ENCODE measurements around the gene CRLF1.

The CRLF1 gene

DNA sequence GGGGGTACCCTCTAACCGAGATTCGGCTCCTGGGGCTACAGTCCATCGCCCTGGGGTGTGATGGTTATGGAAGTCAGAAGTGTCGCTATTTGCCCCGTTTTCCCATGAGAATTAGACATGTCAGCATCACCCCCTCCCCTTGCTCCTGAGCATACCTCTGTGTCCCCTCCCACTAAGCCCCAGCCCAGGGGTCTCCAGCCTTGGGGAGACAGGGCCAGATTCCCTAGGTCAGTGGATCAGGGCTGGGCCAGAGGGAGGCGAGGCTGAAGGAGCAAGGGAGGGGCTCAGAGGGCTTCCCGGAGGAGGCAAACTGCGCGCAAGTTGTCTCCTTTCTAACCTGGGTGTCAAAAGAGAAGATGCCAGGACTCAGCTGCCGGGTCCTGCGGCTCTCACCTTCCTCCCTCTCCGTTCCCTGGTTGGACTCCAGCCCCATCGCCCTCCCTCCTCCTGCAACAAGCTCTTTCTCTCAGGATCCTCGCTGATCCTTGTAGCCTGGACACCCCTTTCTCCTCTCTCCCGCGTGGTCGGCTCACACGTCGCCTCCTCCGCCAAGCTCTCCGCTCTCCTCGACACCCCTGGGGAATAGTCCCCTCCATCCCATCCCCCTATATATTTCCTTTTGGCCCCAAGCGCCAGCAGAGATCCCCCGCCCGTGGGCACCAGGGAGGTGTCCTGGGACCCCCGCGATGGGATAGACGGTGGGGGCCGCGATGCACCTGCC, 5.6 kb upstream of the CRLF1 start (continued):
- TF ChIP-seq, protein P1, sequence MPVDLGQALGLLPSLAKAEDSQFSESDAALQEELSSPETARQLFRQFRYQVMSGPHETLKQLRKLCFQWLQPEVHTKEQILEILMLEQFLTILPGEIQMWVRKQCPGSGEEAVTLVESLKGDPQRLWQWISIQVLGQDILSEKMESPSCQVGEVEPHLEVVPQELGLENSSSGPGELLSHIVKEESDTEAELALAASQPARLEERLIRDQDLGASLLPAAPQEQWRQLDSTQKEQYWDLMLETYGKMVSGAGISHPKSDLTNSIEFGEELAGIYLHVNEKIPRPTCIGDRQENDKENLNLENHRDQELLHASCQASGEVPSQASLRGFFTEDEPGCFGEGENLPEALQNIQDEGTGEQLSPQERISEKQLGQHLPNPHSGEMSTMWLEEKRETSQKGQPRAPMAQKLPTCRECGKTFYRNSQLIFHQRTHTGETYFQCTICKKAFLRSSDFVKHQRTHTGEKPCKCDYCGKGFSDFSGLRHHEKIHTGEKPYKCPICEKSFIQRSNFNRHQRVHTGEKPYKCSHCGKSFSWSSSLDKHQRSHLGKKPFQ (tag by site-specific recombination; IDR thresholded peaks at IDR 0.05) = no peak
- TF ChIP-seq, protein P2, sequence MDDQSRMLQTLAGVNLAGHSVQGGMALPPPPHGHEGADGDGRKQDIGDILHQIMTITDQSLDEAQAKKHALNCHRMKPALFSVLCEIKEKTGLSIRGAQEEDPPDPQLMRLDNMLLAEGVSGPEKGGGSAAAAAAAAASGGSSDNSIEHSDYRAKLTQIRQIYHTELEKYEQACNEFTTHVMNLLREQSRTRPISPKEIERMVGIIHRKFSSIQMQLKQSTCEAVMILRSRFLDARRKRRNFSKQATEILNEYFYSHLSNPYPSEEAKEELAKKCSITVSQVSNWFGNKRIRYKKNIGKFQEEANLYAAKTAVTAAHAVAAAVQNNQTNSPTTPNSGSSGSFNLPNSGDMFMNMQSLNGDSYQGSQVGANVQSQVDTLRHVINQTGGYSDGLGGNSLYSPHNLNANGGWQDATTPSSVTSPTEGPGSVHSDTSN (CRISPR knock-in tag; IDR thresholded peaks at IDR 0.05) = no peak
- TF ChIP-seq ZNF211 (tag by site-specific recombination; IDR thresholded peaks at IDR 0.05; ENCODE audit: low read depth) = no peak
- TF ChIP-seq ZNF549 (tag by site-specific recombination; IDR thresholded peaks at IDR 0.05) = no peak
- TF ChIP-seq ZNF311 (tag by site-specific recombination; IDR thresholded peaks at IDR 0.05; ENCODE audit: borderline replicate concordance) = no peak
- TF ChIP-seq, protein P3, sequence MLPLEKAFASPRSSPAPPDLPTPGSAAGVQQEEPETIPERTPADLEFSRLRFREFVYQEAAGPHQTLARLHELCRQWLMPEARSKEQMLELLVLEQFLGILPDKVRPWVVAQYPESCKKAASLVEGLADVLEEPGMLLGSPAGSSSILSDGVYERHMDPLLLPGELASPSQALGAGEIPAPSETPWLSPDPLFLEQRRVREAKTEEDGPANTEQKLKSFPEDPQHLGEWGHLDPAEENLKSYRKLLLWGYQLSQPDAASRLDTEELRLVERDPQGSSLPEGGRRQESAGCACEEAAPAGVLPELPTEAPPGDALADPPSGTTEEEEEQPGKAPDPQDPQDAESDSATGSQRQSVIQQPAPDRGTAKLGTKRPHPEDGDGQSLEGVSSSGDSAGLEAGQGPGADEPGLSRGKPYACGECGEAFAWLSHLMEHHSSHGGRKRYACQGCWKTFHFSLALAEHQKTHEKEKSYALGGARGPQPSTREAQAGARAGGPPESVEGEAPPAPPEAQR (tag by site-specific recombination; IDR thresholded peaks at IDR 0.05) = no peak
- no peak for TF ChIP-seq ZNF529 (tag by site-specific recombination; IDR thresholded peaks at IDR 0.05; ENCODE audit: insufficient replicate concordance)
- no peak for TF ChIP-seq ZNF596 (tag by site-specific recombination; IDR thresholded peaks at IDR 0.05)
- TF ChIP-seq ZNF654 (tag by site-specific recombination; IDR thresholded peaks at IDR 0.05; ENCODE audit: low read depth) = no peak
- TF ChIP-seq ZNF473 (tag by site-specific recombination; IDR thresholded peaks at IDR 0.05) = no peak
- no peak for TF ChIP-seq ZNF140 (tag by site-specific recombination; IDR thresholded peaks at IDR 0.05)
- no peak for TF ChIP-seq KLF7 (tag by site-specific recombination; IDR thresholded peaks at IDR 0.05; ENCODE audit: borderline replicate concordance)
- TF ChIP-seq KLF9 (tag by site-specific recombination; IDR thresholded peaks at IDR 0.05; ENCODE audit: low read depth) = no peak; the same call in 1 of the 2 replicates
- no peak for TF ChIP-seq ZNF610 (tag by site-specific recombination; IDR thresholded peaks at IDR 0.05; ENCODE audit: borderline replicate concordance)
- no peak for TF ChIP-seq YY1 (tag by site-specific recombination; IDR thresholded peaks at IDR 0.05)
- peak; percentile 19 for TF ChIP-seq SP3 (tag by site-specific recombination; IDR thresholded peaks at IDR 0.05)
- no peak for TF ChIP-seq ZNF747 (tag by site-specific recombination; IDR thresholded peaks at IDR 0.05)
- no peak for TF ChIP-seq ZFHX2 (tag by site-specific recombination; conservative IDR thresholded peaks at IDR 0.05)
- TF ChIP-seq, protein P4, sequence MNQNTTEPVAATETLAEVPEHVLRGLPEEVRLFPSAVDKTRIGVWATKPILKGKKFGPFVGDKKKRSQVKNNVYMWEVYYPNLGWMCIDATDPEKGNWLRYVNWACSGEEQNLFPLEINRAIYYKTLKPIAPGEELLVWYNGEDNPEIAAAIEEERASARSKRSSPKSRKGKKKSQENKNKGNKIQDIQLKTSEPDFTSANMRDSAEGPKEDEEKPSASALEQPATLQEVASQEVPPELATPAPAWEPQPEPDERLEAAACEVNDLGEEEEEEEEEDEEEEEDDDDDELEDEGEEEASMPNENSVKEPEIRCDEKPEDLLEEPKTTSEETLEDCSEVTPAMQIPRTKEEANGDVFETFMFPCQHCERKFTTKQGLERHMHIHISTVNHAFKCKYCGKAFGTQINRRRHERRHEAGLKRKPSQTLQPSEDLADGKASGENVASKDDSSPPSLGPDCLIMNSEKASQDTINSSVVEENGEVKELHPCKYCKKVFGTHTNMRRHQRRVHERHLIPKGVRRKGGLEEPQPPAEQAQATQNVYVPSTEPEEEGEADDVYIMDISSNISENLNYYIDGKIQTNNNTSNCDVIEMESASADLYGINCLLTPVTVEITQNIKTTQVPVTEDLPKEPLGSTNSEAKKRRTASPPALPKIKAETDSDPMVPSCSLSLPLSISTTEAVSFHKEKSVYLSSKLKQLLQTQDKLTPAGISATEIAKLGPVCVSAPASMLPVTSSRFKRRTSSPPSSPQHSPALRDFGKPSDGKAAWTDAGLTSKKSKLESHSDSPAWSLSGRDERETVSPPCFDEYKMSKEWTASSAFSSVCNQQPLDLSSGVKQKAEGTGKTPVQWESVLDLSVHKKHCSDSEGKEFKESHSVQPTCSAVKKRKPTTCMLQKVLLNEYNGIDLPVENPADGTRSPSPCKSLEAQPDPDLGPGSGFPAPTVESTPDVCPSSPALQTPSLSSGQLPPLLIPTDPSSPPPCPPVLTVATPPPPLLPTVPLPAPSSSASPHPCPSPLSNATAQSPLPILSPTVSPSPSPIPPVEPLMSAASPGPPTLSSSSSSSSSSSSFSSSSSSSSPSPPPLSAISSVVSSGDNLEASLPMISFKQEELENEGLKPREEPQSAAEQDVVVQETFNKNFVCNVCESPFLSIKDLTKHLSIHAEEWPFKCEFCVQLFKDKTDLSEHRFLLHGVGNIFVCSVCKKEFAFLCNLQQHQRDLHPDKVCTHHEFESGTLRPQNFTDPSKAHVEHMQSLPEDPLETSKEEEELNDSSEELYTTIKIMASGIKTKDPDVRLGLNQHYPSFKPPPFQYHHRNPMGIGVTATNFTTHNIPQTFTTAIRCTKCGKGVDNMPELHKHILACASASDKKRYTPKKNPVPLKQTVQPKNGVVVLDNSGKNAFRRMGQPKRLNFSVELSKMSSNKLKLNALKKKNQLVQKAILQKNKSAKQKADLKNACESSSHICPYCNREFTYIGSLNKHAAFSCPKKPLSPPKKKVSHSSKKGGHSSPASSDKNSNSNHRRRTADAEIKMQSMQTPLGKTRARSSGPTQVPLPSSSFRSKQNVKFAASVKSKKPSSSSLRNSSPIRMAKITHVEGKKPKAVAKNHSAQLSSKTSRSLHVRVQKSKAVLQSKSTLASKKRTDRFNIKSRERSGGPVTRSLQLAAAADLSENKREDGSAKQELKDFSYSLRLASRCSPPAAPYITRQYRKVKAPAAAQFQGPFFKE (tag by site-specific recombination; IDR thresholded peaks at IDR 0.05; ENCODE audit: borderline replicate concordance) = no peak
- TF ChIP-seq GLI4 (tag by site-specific recombination; IDR thresholded peaks at IDR 0.05) = 0 out of 2 replicates have a peak, but pooled peaks have one; percentile 25
- TF ChIP-seq ZNF202 (tag by site-specific recombination; IDR thresholded peaks at IDR 0.05; ENCODE audit: borderline replicate concordance) = no peak
- TF ChIP-seq WT1 (tag by site-specific recombination; IDR thresholded peaks at IDR 0.05) = no peak
- TF ChIP-seq SP7 (tag by site-specific recombination; IDR thresholded peaks at IDR 0.05) = peak; percentile 66
- TF ChIP-seq, protein P5, sequence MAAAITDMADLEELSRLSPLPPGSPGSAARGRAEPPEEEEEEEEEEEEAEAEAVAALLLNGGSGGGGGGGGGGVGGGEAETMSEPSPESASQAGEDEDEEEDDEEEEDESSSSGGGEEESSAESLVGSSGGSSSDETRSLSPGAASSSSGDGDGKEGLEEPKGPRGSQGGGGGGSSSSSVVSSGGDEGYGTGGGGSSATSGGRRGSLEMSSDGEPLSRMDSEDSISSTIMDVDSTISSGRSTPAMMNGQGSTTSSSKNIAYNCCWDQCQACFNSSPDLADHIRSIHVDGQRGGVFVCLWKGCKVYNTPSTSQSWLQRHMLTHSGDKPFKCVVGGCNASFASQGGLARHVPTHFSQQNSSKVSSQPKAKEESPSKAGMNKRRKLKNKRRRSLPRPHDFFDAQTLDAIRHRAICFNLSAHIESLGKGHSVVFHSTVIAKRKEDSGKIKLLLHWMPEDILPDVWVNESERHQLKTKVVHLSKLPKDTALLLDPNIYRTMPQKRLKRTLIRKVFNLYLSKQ (tag by site-specific recombination; IDR thresholded peaks at IDR 0.05; ENCODE audit: borderline replicate concordance) = no peak
- TF ChIP-seq ZSCAN23 (tag by site-specific recombination; IDR thresholded peaks at IDR 0.05) = 0 out of 2 replicates have a peak, but pooled peaks have one; percentile 42
- TF ChIP-seq, protein P6, sequence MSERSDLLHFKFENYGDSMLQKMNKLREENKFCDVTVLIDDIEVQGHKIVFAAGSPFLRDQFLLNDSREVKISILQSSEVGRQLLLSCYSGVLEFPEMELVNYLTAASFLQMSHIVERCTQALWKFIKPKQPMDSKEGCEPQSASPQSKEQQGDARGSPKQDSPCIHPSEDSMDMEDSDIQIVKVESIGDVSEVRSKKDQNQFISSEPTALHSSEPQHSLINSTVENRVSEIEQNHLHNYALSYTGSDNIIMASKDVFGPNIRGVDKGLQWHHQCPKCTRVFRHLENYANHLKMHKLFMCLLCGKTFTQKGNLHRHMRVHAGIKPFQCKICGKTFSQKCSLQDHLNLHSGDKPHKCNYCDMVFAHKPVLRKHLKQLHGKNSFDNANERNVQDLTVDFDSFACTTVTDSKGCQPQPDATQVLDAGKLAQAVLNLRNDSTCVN (tag by site-specific recombination; optimal IDR thresholded peaks at IDR 0.05) = no peak
- peak; percentile 18; the same call in 1 of the 2 replicates for TF ChIP-seq KLF1 (tag by site-specific recombination; IDR thresholded peaks at IDR 0.05)
